Astrocyte (in vitro differentiated cells and primary cell): ENCODE results near the gene OPN3.

Experiments used
- EZH2 ChIP-seq: IDR thresholded peaks from 2 replicates; pipeline ENCODE4 v1.6.1; 2012; ENCODE audit warnings: mild to moderate bottlenecking, low read length, inconsistent platforms; ENCODE audit not compliant: insufficient read depth
- TF ChIP-seq, protein P1 (sequence below): IDR thresholded peaks from 2 replicates; pipeline ENCODE4 v1.5.1; 2011; ENCODE audit warnings: low read depth, mild to moderate bottlenecking, inconsistent platforms, low read length, moderate library complexity; ENCODE audit not compliant: insufficient read depth

DNA sequence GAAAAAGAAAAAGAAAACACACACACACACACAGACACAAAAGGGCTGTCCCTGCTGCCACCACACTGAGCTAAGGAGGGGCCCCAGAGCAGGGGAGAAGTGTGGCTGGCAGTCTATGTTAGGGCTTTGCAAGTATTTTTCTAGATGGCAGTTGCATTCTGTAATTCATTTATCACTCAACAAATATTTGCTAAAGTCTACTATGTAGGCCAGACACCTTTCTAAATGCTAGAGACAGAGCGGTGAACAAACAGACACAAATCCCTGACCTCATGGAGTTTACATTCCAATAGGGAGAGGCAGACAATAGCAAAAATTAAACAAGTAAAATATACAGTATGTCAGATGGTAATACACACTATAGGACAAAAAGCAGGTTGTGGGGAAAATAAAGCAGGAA is 32.1 kb upstream of the OPN3 start:
- TF ChIP-seq EZH2: no peak
- TF ChIP-seq, protein P1, sequence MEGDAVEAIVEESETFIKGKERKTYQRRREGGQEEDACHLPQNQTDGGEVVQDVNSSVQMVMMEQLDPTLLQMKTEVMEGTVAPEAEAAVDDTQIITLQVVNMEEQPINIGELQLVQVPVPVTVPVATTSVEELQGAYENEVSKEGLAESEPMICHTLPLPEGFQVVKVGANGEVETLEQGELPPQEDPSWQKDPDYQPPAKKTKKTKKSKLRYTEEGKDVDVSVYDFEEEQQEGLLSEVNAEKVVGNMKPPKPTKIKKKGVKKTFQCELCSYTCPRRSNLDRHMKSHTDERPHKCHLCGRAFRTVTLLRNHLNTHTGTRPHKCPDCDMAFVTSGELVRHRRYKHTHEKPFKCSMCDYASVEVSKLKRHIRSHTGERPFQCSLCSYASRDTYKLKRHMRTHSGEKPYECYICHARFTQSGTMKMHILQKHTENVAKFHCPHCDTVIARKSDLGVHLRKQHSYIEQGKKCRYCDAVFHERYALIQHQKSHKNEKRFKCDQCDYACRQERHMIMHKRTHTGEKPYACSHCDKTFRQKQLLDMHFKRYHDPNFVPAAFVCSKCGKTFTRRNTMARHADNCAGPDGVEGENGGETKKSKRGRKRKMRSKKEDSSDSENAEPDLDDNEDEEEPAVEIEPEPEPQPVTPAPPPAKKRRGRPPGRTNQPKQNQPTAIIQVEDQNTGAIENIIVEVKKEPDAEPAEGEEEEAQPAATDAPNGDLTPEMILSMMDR: no peak
